Activated CD8-positive, alpha-beta memory T cell treated with anti-CD3 and anti-CD28 coated beads, Interleukin-2, amount 10 ng/mL, durations not matched to agents 7 days and 5 days (primary cell): Measurements from ENCODE around the gene ARL3. TPM values are rescaled to one million over a fixed set of nuclear protein-coding genes. Genes with fewer than 3 reads are reported as not detected.

Experiments
- ATAC-seq: fragments of 150-1000 bp; cut with Tn5 transposase; one replicate; pipeline ENCODE4 v1.10.0; 2021; ENCODE audit warnings: moderate library complexity
- CTCF ChIA-PET: fragments of 350-600 bp; sonication (Branson Sonifier 250); formaldehyde crosslinking; loops from one replicate; lab custom pipeline; 2021; ENCODE audit warnings: antibody characterized with exemption; lab: Charles Lee
- DNase-seq: peaks from one replicate; pipeline ENCODE4 v3.0.0-alpha.2; 2020
- H3K27ac Mint-ChIP-seq: one replicate; pipeline ENCODE4 v1.8.0; 2021; ENCODE audit warnings: mild to moderate bottlenecking, mixed read lengths
- H3K27me3 Mint-ChIP-seq: one replicate; pipeline ENCODE4 v1.8.0; 2021; ENCODE audit warnings: mixed read lengths
- H3K36me3 Mint-ChIP-seq: one replicate; pipeline ENCODE4 v1.8.0; 2021; ENCODE audit warnings: mild to moderate bottlenecking, mixed read lengths
- H3K4me1 Mint-ChIP-seq: one replicate; pipeline ENCODE4 v1.8.0; 2021; ENCODE audit warnings: mixed read lengths
- H3K4me3 Mint-ChIP-seq: one replicate; pipeline ENCODE4 v1.8.0; 2021; ENCODE audit warnings: mild to moderate bottlenecking, moderate library complexity, mixed read lengths
- H3K9me3 Mint-ChIP-seq: one replicate; pipeline ENCODE4 v1.8.0; 2022; ENCODE audit warnings: low read depth, mixed read lengths
- total RNA-seq, 2 experiments: library from RNA; stranded (reverse); gene quantifications; one replicate each; pipeline ENCODE4 v1.2.3, GENCODE V29; 2021

The ARL3 gene
- total RNA-seq, 2 experiments from 2014 or later, result 7.2 to 9.7 TPM

- Mint-ChIP-seq H3K36me3 (peaks cover 15% of the 10 kb centered on the region), H3K9me3 (no peaks in the 10 kb centered on the region), H3K4me3 (peak overlapping the region; percentile 90), H3K27ac (peak overlapping the region; percentile 90), H3K4me1 (peaks cover 17% of the 10 kb centered on the region), H3K27me3 (no peaks in the 10 kb centered on the region)
- ATAC-seq (peak; percentile 71), DNase-seq (peak; percentile 99)
- CTCF ChIA-PET, result interaction anchor here (0.8 to 1.1 kb wide), 4 partner anchors 18 to 140 kb away, joined by 3 to 4 read pairs (median 3); partner anchors contain the start of genes ACTR1A, ARL3 and SFXN2
Measured at GRCh38 chr10:102641880-102642735, 72.1 kb downstream of the ARL3 start.

GRCh38 chr10:102641402-102641801 lies 72.8 kb downstream of the ARL3 start:
- H3K4me1 Mint-ChIP-seq, result peaks cover 13% of the 10 kb centered on the region
- H3K9me3 Mint-ChIP-seq, result no peaks in the 10 kb centered on the region
- CTCF ChIA-PET, result interaction anchor here (0.9 to 1.1 kb wide), 2 partner anchors 33 to 139 kb away, joined by 3 to 4 read pairs; partner anchors contain the start of gene ACTR1A
- DNase-seq (no peak), ATAC-seq (no peak)
- H3K27ac Mint-ChIP-seq, result peak overlapping the region; percentile 90
- peaks cover 11% of the 10 kb centered on the region for H3K36me3 Mint-ChIP-seq
- no peaks in the 10 kb centered on the region for H3K27me3 Mint-ChIP-seq
- peak overlapping the region; percentile 90 for H3K4me3 Mint-ChIP-seq

GRCh38 chr10:102639537-102639936 lies 74.7 kb downstream of the ARL3 start:
- Mint-ChIP-seq H3K27me3 (no peaks in the 10 kb centered on the region), H3K27ac (no peak overlapping the region), H3K4me3 (no peak overlapping the region), H3K4me1 (peaks cover 25% of the 10 kb centered on the region), H3K36me3 (no peaks in the 10 kb centered on the region), H3K9me3 (no peaks in the 10 kb centered on the region)
- CTCF ChIA-PET, result interaction anchor here (0.6 kb wide), 1 partner anchor 744 kb away, joined by 3 read pairs; no protein-coding TSS in a partner anchor
- ATAC-seq, result no peak
- no peak for DNase-seq

GRCh38 chr10:102635377-102635776 lies 78.8 kb downstream of the ARL3 start:
- Mint-ChIP-seq H3K36me3 (no peaks in the 10 kb centered on the region), H3K27me3 (no peaks in the 10 kb centered on the region), H3K4me3 (no peak overlapping the region), H3K4me1 (peaks cover 56% of the 10 kb centered on the region), H3K27ac (peak overlapping the region; percentile 73), H3K9me3 (no peaks in the 10 kb centered on the region)
- DNase-seq (no peak), ATAC-seq (peak; percentile 41)
- CTCF ChIA-PET, result interaction anchor here (1.0 to 1.5 kb wide), 5 partner anchors 10 to 133 kb away, joined by 3 to 5 read pairs (median 4); partner anchors contain the start of genes ACTR1A and SUFU

- H3K4me3 Mint-ChIP-seq, result no peak overlapping the region
- no peaks in the 10 kb centered on the region for H3K27me3 Mint-ChIP-seq
- DNase-seq (no peak), ATAC-seq (no peak)
- H3K27ac Mint-ChIP-seq, result peak overlapping the region; percentile 73
- CTCF ChIA-PET, result no interaction called here
- H3K36me3 Mint-ChIP-seq, result no peaks in the 10 kb centered on the region
- H3K9me3 Mint-ChIP-seq, result no peaks in the 10 kb centered on the region
- H3K4me1 Mint-ChIP-seq, result peaks cover 57% of the 10 kb centered on the region
Measured at GRCh38 chr10:102634686-102635085, 79.5 kb downstream of the ARL3 start.

GRCh38 chr10:102633848-102634247 lies 80.3 kb downstream of the ARL3 start:
- H3K36me3 Mint-ChIP-seq, result no peaks in the 10 kb centered on the region
- H3K9me3 Mint-ChIP-seq, result no peaks in the 10 kb centered on the region
- no peak for DNase-seq
- peaks cover 57% of the 10 kb centered on the region for H3K4me1 Mint-ChIP-seq
- H3K27me3 Mint-ChIP-seq, result no peaks in the 10 kb centered on the region
- ATAC-seq, result no peak
- peak overlapping the region; percentile 89 for H3K27ac Mint-ChIP-seq
- H3K4me3 Mint-ChIP-seq, result no peak overlapping the region
- CTCF ChIA-PET, result no interaction called here

GRCh38 chr10:102633287-102633686 lies 80.9 kb downstream of the ARL3 start:
- CTCF ChIA-PET, result no interaction called here
- peak overlapping the region; percentile 89 for H3K27ac Mint-ChIP-seq
- H3K27me3 Mint-ChIP-seq, result no peaks in the 10 kb centered on the region
- ATAC-seq, result peak; percentile 75
- no peaks in the 10 kb centered on the region for H3K9me3 Mint-ChIP-seq
- no peaks in the 10 kb centered on the region for H3K36me3 Mint-ChIP-seq
- H3K4me3 Mint-ChIP-seq, result no peak overlapping the region
- H3K4me1 Mint-ChIP-seq, result peaks cover 57% of the 10 kb centered on the region
- DNase-seq, result peak; percentile 72

GRCh38 chr10:102632394-102633111 lies 81.6 kb downstream of the ARL3 start:
- Mint-ChIP-seq H3K4me1 (peaks cover 57% of the 10 kb centered on the region), H3K4me3 (no peak overlapping the region), H3K9me3 (no peaks in the 10 kb centered on the region), H3K36me3 (no peaks in the 10 kb centered on the region), H3K27me3 (no peaks in the 10 kb centered on the region), H3K27ac (peak overlapping the region; percentile 89)
- DNase-seq, result no peak
- CTCF ChIA-PET, result interaction anchor here (0.9 to 1.3 kb wide), 4 partner anchors 8 to 130 kb away, joined by 3 to 4 read pairs (median 4); partner anchors contain the start of gene ACTR1A
- ATAC-seq, result no peak

GRCh38 chr10:102631525-102632393 lies 82.4 kb downstream of the ARL3 start:
- no peaks in the 10 kb centered on the region for H3K9me3 Mint-ChIP-seq
- no peaks in the 10 kb centered on the region for H3K36me3 Mint-ChIP-seq
- CTCF ChIA-PET, result interaction anchor here (0.9 to 1.3 kb wide), 4 partner anchors 7 to 129 kb away, joined by 3 to 4 read pairs (median 4); partner anchors contain the start of gene ACTR1A
- ATAC-seq (no peak), DNase-seq (no peak)
- peaks cover 55% of the 10 kb centered on the region for H3K4me1 Mint-ChIP-seq
- peak overlapping the region; percentile 89 for H3K27ac Mint-ChIP-seq
- no peak overlapping the region for H3K4me3 Mint-ChIP-seq
- H3K27me3 Mint-ChIP-seq, result no peaks in the 10 kb centered on the region

GRCh38 chr10:102630663-102631062 lies 83.5 kb downstream of the ARL3 start:
- no peak for ATAC-seq
- CTCF ChIA-PET, result no interaction called here
- Mint-ChIP-seq H3K9me3 (no peaks in the 10 kb centered on the region), H3K4me3 (no peak overlapping the region), H3K36me3 (no peaks in the 10 kb centered on the region), H3K4me1 (peaks cover 50% of the 10 kb centered on the region), H3K27me3 (no peaks in the 10 kb centered on the region), H3K27ac (peak overlapping the region; percentile 11)
- no peak for DNase-seq

- no peak overlapping the region for H3K4me3 Mint-ChIP-seq
- H3K27ac Mint-ChIP-seq, result peak overlapping the region; percentile 11
- no peak for DNase-seq
- no peaks in the 10 kb centered on the region for H3K36me3 Mint-ChIP-seq
- H3K27me3 Mint-ChIP-seq, result no peaks in the 10 kb centered on the region
- no peaks in the 10 kb centered on the region for H3K9me3 Mint-ChIP-seq
- H3K4me1 Mint-ChIP-seq, result peaks cover 43% of the 10 kb centered on the region
- no peak for ATAC-seq
- CTCF ChIA-PET, result interaction anchor here (1.1 kb wide), 1 partner anchor 13 kb away, joined by 3 read pairs; no protein-coding TSS in a partner anchor
Measured at GRCh38 chr10:102629661-102630614, 84.3 kb downstream of the ARL3 start.
